ENCODE results near the gene DCTN3. TPM values are rescaled to one million over a fixed set of nuclear protein-coding genes. Genes with fewer than 3 reads are reported as not detected.

The DCTN3 gene
- total RNA-seq, 1 experiment from 2014 or later, result 57.5 TPM

DNA sequence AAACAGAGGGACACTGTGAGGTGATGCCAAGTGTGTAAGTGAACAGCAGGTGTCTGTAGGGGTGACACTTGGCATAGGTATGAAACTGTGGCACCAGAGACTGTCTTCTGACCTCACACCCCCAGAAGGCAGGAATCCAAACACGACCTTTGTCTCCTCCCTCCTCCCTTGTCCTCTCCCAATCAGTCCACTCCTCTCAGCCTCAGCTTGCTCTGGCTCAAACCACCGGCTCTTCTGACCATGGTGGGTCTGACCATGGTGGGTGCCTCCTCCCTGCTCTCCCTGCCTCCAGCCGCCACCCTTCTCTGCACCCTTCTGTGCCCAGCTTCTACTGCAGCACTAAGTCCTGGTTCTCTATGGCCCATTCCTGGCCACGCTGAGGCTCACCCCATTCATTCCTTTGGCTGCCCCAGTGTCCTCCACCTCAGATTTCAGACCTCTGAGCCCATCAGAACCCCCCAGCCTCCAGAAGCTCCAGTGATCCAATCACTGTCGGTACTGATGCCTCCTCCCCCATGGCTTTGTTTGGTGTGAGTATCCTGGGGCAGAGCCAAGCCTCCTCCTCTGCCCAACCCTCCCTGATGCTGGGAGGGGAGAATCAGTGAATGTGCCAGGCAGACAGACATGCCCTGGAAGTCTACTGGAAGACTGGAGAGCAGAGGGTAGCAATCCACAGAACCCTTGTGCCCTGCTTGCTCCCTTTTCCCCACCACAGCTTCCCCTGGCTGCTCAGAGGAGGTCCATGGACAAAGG is 10.3 kb upstream of the DCTN3 start:
- Histone ChIP-seq H3K4me1 (replicated peaks; ENCODE audit: insufficient read depth) (no peaks in the 10 kb centered on the region), H4K20me1 (ENCODE audit: insufficient read depth) (no peaks in the 10 kb centered on the region), H3K27ac (no peak overlapping the region), H2AFZ (no peak overlapping the region), H3K4me2 (no peak overlapping the region), H3K9me2 (ENCODE audit: insufficient read depth) (no peaks in the 10 kb centered on the region), H3K79me2 (ENCODE audit: low read depth) (peaks cover 3% of the 10 kb centered on the region), H3K27me3 (ENCODE audit: insufficient read depth, low read depth) (peaks cover 42% of the 10 kb centered on the region), H3F3A (ENCODE audit: insufficient read depth, low read depth) (no peaks in the 10 kb centered on the region; the same call in 1 of the 2 replicates), H3K9me3 (ENCODE audit: insufficient read depth, low read depth) (no peaks in the 10 kb centered on the region), H3K36me3 (ENCODE audit: low read depth) (no peaks in the 10 kb centered on the region), H3K4me3 (no peak overlapping the region)
- TF ChIP-seq, protein P1, sequence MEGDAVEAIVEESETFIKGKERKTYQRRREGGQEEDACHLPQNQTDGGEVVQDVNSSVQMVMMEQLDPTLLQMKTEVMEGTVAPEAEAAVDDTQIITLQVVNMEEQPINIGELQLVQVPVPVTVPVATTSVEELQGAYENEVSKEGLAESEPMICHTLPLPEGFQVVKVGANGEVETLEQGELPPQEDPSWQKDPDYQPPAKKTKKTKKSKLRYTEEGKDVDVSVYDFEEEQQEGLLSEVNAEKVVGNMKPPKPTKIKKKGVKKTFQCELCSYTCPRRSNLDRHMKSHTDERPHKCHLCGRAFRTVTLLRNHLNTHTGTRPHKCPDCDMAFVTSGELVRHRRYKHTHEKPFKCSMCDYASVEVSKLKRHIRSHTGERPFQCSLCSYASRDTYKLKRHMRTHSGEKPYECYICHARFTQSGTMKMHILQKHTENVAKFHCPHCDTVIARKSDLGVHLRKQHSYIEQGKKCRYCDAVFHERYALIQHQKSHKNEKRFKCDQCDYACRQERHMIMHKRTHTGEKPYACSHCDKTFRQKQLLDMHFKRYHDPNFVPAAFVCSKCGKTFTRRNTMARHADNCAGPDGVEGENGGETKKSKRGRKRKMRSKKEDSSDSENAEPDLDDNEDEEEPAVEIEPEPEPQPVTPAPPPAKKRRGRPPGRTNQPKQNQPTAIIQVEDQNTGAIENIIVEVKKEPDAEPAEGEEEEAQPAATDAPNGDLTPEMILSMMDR (conservative IDR thresholded peaks at IDR 0.05), result no peak
- TF ChIP-seq EZH2 (IDR thresholded peaks at IDR 0.05; ENCODE audit: low read depth), result no peak
- CTCF ChIA-PET, result no interaction called here
- POLR2A ChIA-PET (ENCODE audit: unreplicated experiment), result no interaction called here
- DNase-seq, result no peak
- intact Hi-C loops (cut with micrococcal nuclease; ENCODE audit: unreplicated experiment), result no loop called here
- BruUV-seq (replicated peaks), result no TSS peak

DNA sequence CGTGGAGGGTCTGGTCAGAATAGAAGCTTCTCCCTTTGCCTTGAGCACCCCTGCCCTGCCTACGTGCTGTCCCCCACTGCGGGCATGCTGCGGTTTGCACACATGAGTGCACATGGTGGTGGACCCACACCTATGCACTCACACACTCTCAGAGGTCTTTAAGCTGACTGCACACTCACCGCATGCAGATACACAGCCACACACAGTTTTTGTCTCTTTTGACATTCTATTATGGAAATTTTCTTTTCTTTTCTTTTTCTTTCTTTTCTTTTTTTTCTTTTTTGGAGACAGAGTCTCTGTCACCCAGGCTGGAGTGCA is 9.2 kb upstream of the DCTN3 start:
- TF ChIP-seq EZH2 (IDR thresholded peaks at IDR 0.05; ENCODE audit: low read depth), result no peak
- TF ChIP-seq, protein P1 (conservative IDR thresholded peaks at IDR 0.05), result no peak
- DNase-seq, result no peak
- Histone ChIP-seq H3K27ac (no peak overlapping the region), H3K36me3 (ENCODE audit: low read depth) (no peaks in the 10 kb centered on the region), H3F3A (ENCODE audit: insufficient read depth, low read depth) (no peaks in the 10 kb centered on the region; the same call in 1 of the 2 replicates), H3K9me3 (ENCODE audit: insufficient read depth, low read depth) (no peaks in the 10 kb centered on the region), H3K4me3 (no peak overlapping the region), H3K9me2 (ENCODE audit: insufficient read depth) (no peaks in the 10 kb centered on the region), H2AFZ (no peak overlapping the region), H3K27me3 (ENCODE audit: insufficient read depth, low read depth) (peaks cover 50% of the 10 kb centered on the region), H3K4me1 (replicated peaks; ENCODE audit: insufficient read depth) (no peaks in the 10 kb centered on the region), H4K20me1 (ENCODE audit: insufficient read depth) (no peaks in the 10 kb centered on the region), H3K79me2 (ENCODE audit: low read depth) (no peaks in the 10 kb centered on the region), H3K4me2 (no peak overlapping the region)
- no TSS peak for BruUV-seq (replicated peaks)
- POLR2A ChIA-PET (ENCODE audit: unreplicated experiment), result no interaction called here
- CTCF ChIA-PET, result interaction anchor here (0.6 kb wide), 1 partner anchor 226 kb away, joined by 3 read pairs; no protein-coding TSS in a partner anchor
- intact Hi-C loops (cut with micrococcal nuclease; ENCODE audit: unreplicated experiment), result no loop called here

DNA sequence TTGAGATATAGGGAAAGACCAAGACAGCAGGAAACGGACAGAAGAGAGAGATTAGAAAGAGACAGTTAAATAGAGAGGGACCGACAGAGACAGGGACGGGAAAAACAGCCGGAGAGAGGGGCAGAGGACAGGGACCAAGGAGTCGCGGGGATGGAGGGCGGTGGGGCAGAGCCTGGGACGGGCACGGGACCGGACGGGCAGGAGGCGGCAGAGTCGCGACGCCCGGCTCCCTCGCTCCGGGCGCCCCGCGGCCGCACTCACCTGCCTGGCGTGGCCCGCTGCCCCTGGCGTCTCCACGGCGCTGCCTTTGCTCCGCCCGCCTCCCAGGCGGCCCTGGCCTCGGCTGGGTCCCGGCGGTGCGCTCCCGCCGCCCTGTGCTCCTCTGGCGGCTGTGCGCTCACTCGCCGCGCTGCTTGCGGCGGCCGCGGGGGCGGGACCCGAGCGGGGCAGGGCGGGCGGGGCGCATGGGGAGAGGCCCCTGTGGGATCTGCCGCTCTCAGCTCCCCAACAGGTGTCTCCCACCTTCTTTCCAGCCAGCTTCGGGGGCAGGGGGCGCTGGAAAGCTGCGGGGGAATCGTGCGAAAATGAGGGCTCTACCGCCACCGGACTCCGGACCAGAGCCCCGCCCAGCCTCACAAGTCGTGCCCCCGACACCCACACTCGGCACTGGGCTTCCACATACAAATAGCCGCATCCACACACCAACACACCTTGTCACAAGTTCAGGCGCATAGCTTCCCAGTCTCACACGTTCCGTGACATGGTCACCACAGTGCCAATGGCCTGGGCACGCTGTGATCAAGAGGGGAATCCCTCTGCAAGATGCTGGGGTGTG is 8.6 kb upstream of the DCTN3 start, which contains the start of gene ARID3C:
ARID3C (minus strand) TSS at position 411 of the 835 bp plus-strand sequence. CDS start 1,052 bp downstream, outside the sequence.
- Histone ChIP-seq H3K27me3 (ENCODE audit: insufficient read depth, low read depth) (peaks cover 50% of the 10 kb centered on the region), H3K9me2 (ENCODE audit: insufficient read depth) (no peaks in the 10 kb centered on the region), H3K4me2 (no peak within 1 kb of the TSS), H3K4me3 (no peak within 1 kb of the TSS), H3K4me1 (replicated peaks; ENCODE audit: insufficient read depth) (no peaks in the 10 kb centered on the region), H3K27ac (no peak within 1 kb of the TSS), H3K9me3 (ENCODE audit: insufficient read depth, low read depth) (no peaks in the 10 kb centered on the region), H2AFZ (no peak within 1 kb of the TSS), H3K79me2 (ENCODE audit: low read depth) (no peaks in the 10 kb centered on the region), H3F3A (ENCODE audit: insufficient read depth, low read depth) (no peaks in the 10 kb centered on the region; the same call in 1 of the 2 replicates), H4K20me1 (ENCODE audit: insufficient read depth) (no peaks in the 10 kb centered on the region), H3K36me3 (ENCODE audit: low read depth) (no peaks in the 10 kb centered on the region)
- TF ChIP-seq, protein P1 (conservative IDR thresholded peaks at IDR 0.05), result no peak
- TF ChIP-seq EZH2 (IDR thresholded peaks at IDR 0.05; ENCODE audit: low read depth), result no peak
- intact Hi-C loops (cut with micrococcal nuclease; ENCODE audit: unreplicated experiment), result no loop called here
- ChIA-PET CTCF (interaction anchor here (0.6 kb wide), 1 partner anchor 225 kb away, joined by 3 read pairs; no protein-coding TSS in a partner anchor), POLR2A (ENCODE audit: unreplicated experiment) (no interaction called here)
- peak in 1 of 2 experiments; percentile 29 for DNase-seq
- no TSS peak for BruUV-seq (replicated peaks)
